ENCODE results near the gene VAV1.
"Not testable (repeated sequence)": the region's sequence is repeated elsewhere in the genome, so short reads cannot be mapped to it uniquely, and the experiment has no call there.

VAV1 gene

GRCh38 chr19:6818246-6818645 is 45.7 kb downstream of the VAV1 start:
- DNase-seq (ENCODE audit: low read depth in 2 of 2), result no peak

- DNase-seq (ENCODE audit: low read depth in 2 of 2), result no peak
These were observed 46.8 kb downstream of the VAV1 start for GRCh38 chr19:6819323-6819722.

- no peak for DNase-seq (ENCODE audit: low read depth in 2 of 2)
These were observed 47.7 kb downstream of the VAV1 start for GRCh38 chr19:6820237-6820636.

GRCh38 chr19:6821639-6822310 is 49.3 kb downstream of the VAV1 start:
- DNase-seq (ENCODE audit: low read depth in 2 of 2), result no peak

GRCh38 chr19:6822311-6822670 is 49.8 kb downstream of the VAV1 start:
- DNase-seq (ENCODE audit: low read depth in 2 of 2), result no peak

GRCh38 chr19:6825076-6825774 is 52.7 kb downstream of the VAV1 start:
- DNase-seq (ENCODE audit: low read depth in 2 of 2), result no peak

- DNase-seq (ENCODE audit: low read depth in 2 of 2), result no peak
These were observed 53.9 kb downstream of the VAV1 start for GRCh38 chr19:6826281-6826920.

GRCh38 chr19:6828306-6828697 is 55.8 kb downstream of the VAV1 start:
- no peak for DNase-seq (ENCODE audit: low read depth in 2 of 2)

GRCh38 chr19:6828698-6829633 is 56.5 kb downstream of the VAV1 start:
- DNase-seq (ENCODE audit: low read depth in 2 of 2), result peak; percentile 44 to 59

- not testable (repeated sequence) for DNase-seq (ENCODE audit: low read depth in 2 of 2)
These were observed 57.3 kb downstream of the VAV1 start for GRCh38 chr19:6829829-6830228.

GRCh38 chr19:6831084-6831483 is 58.6 kb downstream of the VAV1 start:
- DNase-seq (ENCODE audit: low read depth in 2 of 2), result not testable (repeated sequence)

GRCh38 chr19:6832412-6832811 is 59.9 kb downstream of the VAV1 start:
- no peak for DNase-seq (ENCODE audit: low read depth in 2 of 2)

GRCh38 chr19:6833166-6833790 is 60.8 kb downstream of the VAV1 start:
- DNase-seq (ENCODE audit: low read depth in 2 of 2), result no peak

- DNase-seq (ENCODE audit: low read depth in 2 of 2), result no peak
These were observed 61.9 kb downstream of the VAV1 start for GRCh38 chr19:6834433-6834832.

GRCh38 chr19:6835501-6835900 is 63.0 kb downstream of the VAV1 start:
- DNase-seq (ENCODE audit: low read depth in 2 of 2), result no peak

GRCh38 chr19:6837525-6837924 is 65.0 kb downstream of the VAV1 start:
- DNase-seq (ENCODE audit: low read depth in 2 of 2), result no peak

GRCh38 chr19:6838062-6838655 is 65.7 kb downstream of the VAV1 start:
- DNase-seq (ENCODE audit: low read depth in 2 of 2), result no peak

GRCh38 chr19:6842871-6843607 is 70.5 kb downstream of the VAV1 start:
- no peak for DNase-seq (ENCODE audit: low read depth in 2 of 2)

- no peak for DNase-seq (ENCODE audit: low read depth in 2 of 2)
These were observed 75.3 kb downstream of the VAV1 start for GRCh38 chr19:6847828-6848200.

- no peak for DNase-seq (ENCODE audit: low read depth in 2 of 2)
These were observed 76.5 kb downstream of the VAV1 start for GRCh38 chr19:6848986-6849385.

GRCh38 chr19:6849876-6850275 is 77.4 kb downstream of the VAV1 start:
- DNase-seq (ENCODE audit: low read depth in 2 of 2), result no peak
